Neural cell (in vitro differentiated cells): ENCODE data around the gene IVNS1ABP. TPM values are rescaled to one million over a fixed set of nuclear protein-coding genes. Genes with fewer than 3 reads are reported as not detected.

Experiments used
- H2AFZ ChIP-seq: fragments of 200-600, 300-800 bp; sonication (generic), shearing (Covaris generic); 2 replicates; pipeline ENCODE4 v1.6.0; 2014; ENCODE audit warnings: low read depth, mild to moderate bottlenecking, antibody characterized with exemption, low read length, moderate library complexity
- H3F3A ChIP-seq: fragments of 200-600 bp; shearing (Covaris generic); 2 replicates; pipeline ENCODE4 v1.6.1; 2016; ENCODE audit warnings: mild to moderate bottlenecking, moderate library complexity, mixed read lengths, antibody characterized with exemption, low read length; ENCODE audit not compliant: insufficient read depth, poor library complexity, severe bottlenecking
- H3K27ac ChIP-seq: fragments of 200-600, 300-800 bp; sonication (generic), shearing (Covaris generic); 2 replicates; pipeline ENCODE4 v1.5.1; 2014; ENCODE audit warnings: mild to moderate bottlenecking, low read length, moderate library complexity
- H3K27me3 ChIP-seq: fragments of 300-800, 200-600 bp; sonication (generic), shearing (Covaris generic); 2 replicates; pipeline ENCODE4 v1.6.0; 2014; ENCODE audit warnings: mild to moderate bottlenecking, low read depth, low read length, moderate library complexity; ENCODE audit not compliant: insufficient read depth
- H3K36me3 ChIP-seq: fragments of 300-800, 200-600 bp; sonication (generic), shearing (Covaris generic); 2 replicates; pipeline ENCODE4 v1.5.1; 2014; ENCODE audit warnings: mild to moderate bottlenecking, antibody characterized with exemption, low read length, moderate library complexity; ENCODE audit not compliant: insufficient read depth
- H3K4me2 ChIP-seq: fragments of 300-800, 200-600 bp; sonication (generic), shearing (Covaris generic); 2 replicates; pipeline ENCODE4 v1.6.0; 2014; ENCODE audit warnings: mild to moderate bottlenecking, low read length
- H3K4me3 ChIP-seq: fragments of 300-800, 200-600 bp; sonication (generic), shearing (Covaris generic); 2 replicates; pipeline ENCODE4 v1.5.1; 2014; ENCODE audit warnings: mild to moderate bottlenecking, low read length, moderate library complexity
- H3K79me2 ChIP-seq: fragments of 200-600 bp; shearing (Covaris generic); replicated peaks from 2 replicates; pipeline ENCODE4 v1.6.0; 2014; ENCODE audit warnings: mild to moderate bottlenecking, low read length, moderate library complexity; ENCODE audit not compliant: insufficient read depth
- H3K9ac ChIP-seq: fragments of 300-800, 200-600 bp; sonication (generic), shearing (Covaris generic); 2 replicates; pipeline ENCODE4 v1.6.1; 2016; ENCODE audit warnings: mild to moderate bottlenecking, low read length, mixed read lengths
- H3K9me2 ChIP-seq: fragments of 200-600 bp; shearing (Covaris generic); 2 replicates; pipeline ENCODE4 v1.6.1; 2016; ENCODE audit warnings: mild to moderate bottlenecking, low read length, mixed read lengths; ENCODE audit not compliant: insufficient read depth
- H3K9me3 ChIP-seq: fragments of 200-600, 300-800 bp; sonication (generic), shearing (Covaris generic); 2 replicates; pipeline ENCODE4 v1.6.1; 2016; ENCODE audit warnings: mild to moderate bottlenecking, mixed run types, low read length, moderate library complexity, mixed read lengths
- H4K20me1 ChIP-seq: fragments of 200-600 bp; shearing (Covaris generic); 2 replicates; pipeline ENCODE4 v1.6.1; 2016; ENCODE audit warnings: mild to moderate bottlenecking, mixed run types; ENCODE audit not compliant: insufficient read depth
- EP300 ChIP-seq: fragments of 450-650 bp; conservative IDR thresholded peaks from 2 replicates; pipeline ENCODE4 v1.6.1; 2014; ENCODE audit warnings: antibody characterized with exemption, mild to moderate bottlenecking, moderate library complexity; ENCODE audit not compliant: poor library complexity, severe bottlenecking
- EZH2 ChIP-seq: fragments of 200-600, 300-800 bp; shearing (Covaris generic), sonication (generic); IDR thresholded peaks from 2 replicates; pipeline ENCODE4 v1.6.1; 2014; ENCODE audit warnings: antibody characterized with exemption, low read length, borderline replicate concordance, mild to moderate bottlenecking; ENCODE audit not compliant: insufficient read depth, poor library complexity, severe bottlenecking
- MXI1 ChIP-seq: fragments of 450-650 bp; conservative IDR thresholded peaks from 2 replicates; pipeline ENCODE4 v1.6.1; 2014; ENCODE audit warnings: antibody characterized with exemption, mild to moderate bottlenecking; ENCODE audit not compliant: poor library complexity, severe bottlenecking
- POLR2AphosphoS5 ChIP-seq: IDR thresholded peaks from 2 replicates; pipeline ENCODE4 v1.6.1; 2012
- RAD21 ChIP-seq: fragments of 450-650 bp; conservative IDR thresholded peaks from 2 replicates; pipeline ENCODE4 v1.6.1; 2014; ENCODE audit warnings: antibody characterized with exemption, mild to moderate bottlenecking, moderate library complexity
- SMC3 ChIP-seq: fragments of 450-650 bp; conservative IDR thresholded peaks from 2 replicates; pipeline ENCODE4 v1.6.1; 2014; ENCODE audit warnings: antibody characterized with exemption, mild to moderate bottlenecking, moderate library complexity; ENCODE audit not compliant: poor library complexity
- TAF1 ChIP-seq: IDR thresholded peaks from 2 replicates; pipeline ENCODE4 v1.6.1; 2012; ENCODE audit warnings: low read depth
- polyA plus RNA-seq: library from polyadenylated mRNA; depleted of rRNA; stranded (reverse); fragments of >200 nt; gene quantifications from 2 replicates; pipeline ENCODE4 v1.2.3, GENCODE V29; 2014
- TF ChIP-seq, protein P1 (sequence below): fragments of 450-650 bp; IDR thresholded peaks from 2 replicates; pipeline ENCODE4 v1.5.1; 2014; ENCODE audit warnings: antibody characterized with exemption, mild to moderate bottlenecking, moderate library complexity; ENCODE audit not compliant: poor library complexity, severe bottlenecking
- TF ChIP-seq, protein P2 (sequence below): IDR thresholded peaks from 2 replicates; pipeline ENCODE4 v1.6.1; 2012; ENCODE audit warnings: borderline replicate concordance

IVNS1ABP gene
- polyA plus RNA-seq, 1 donor from 2014 or later: 208 TPM

DNA sequence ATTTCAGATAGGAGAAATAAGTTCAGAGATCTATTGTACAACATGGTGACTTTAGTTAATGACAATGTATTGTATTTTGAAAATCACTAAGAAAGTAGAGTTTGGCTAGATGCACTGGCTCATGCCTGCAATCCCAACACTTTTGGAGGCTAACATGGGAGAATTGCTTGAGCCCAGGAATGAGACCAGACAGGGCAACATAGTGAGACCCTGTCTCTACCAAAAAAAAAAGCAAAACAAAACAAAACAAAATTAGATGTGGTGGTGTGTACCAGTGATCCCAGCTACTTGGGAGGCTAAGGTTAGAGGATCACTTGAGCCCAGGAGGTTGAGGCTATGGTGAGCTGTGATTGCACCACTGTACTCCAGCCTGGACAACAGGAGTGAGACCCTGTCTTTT lies 27.2 kb downstream of the IVNS1ABP start:
- Histone ChIP-seq H4K20me1 (no peaks in the 10 kb centered on the region), H3K4me3 (no peak overlapping the region), H3K27ac (no peak overlapping the region), H3K27me3 (no peaks in the 10 kb centered on the region), H3K9me2 (no peaks in the 10 kb centered on the region), H3K79me2 (no peaks in the 10 kb centered on the region), H3K4me2 (no peak overlapping the region), H2AFZ (no peak overlapping the region), H3K36me3 (peaks cover 4% of the 10 kb centered on the region), H3K9ac (no peak overlapping the region), H3F3A (no peaks in the 10 kb centered on the region), H3K9me3 (no peaks in the 10 kb centered on the region)
- TF ChIP-seq POLR2AphosphoS5 (no peak), MXI1 (no peak), EZH2 (no peak), SMC3 (no peak), RAD21 (no peak), TAF1 (no peak), EP300 (no peak)
- TF ChIP-seq, protein P1, sequence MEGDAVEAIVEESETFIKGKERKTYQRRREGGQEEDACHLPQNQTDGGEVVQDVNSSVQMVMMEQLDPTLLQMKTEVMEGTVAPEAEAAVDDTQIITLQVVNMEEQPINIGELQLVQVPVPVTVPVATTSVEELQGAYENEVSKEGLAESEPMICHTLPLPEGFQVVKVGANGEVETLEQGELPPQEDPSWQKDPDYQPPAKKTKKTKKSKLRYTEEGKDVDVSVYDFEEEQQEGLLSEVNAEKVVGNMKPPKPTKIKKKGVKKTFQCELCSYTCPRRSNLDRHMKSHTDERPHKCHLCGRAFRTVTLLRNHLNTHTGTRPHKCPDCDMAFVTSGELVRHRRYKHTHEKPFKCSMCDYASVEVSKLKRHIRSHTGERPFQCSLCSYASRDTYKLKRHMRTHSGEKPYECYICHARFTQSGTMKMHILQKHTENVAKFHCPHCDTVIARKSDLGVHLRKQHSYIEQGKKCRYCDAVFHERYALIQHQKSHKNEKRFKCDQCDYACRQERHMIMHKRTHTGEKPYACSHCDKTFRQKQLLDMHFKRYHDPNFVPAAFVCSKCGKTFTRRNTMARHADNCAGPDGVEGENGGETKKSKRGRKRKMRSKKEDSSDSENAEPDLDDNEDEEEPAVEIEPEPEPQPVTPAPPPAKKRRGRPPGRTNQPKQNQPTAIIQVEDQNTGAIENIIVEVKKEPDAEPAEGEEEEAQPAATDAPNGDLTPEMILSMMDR: no peak
- TF ChIP-seq, protein P2, sequence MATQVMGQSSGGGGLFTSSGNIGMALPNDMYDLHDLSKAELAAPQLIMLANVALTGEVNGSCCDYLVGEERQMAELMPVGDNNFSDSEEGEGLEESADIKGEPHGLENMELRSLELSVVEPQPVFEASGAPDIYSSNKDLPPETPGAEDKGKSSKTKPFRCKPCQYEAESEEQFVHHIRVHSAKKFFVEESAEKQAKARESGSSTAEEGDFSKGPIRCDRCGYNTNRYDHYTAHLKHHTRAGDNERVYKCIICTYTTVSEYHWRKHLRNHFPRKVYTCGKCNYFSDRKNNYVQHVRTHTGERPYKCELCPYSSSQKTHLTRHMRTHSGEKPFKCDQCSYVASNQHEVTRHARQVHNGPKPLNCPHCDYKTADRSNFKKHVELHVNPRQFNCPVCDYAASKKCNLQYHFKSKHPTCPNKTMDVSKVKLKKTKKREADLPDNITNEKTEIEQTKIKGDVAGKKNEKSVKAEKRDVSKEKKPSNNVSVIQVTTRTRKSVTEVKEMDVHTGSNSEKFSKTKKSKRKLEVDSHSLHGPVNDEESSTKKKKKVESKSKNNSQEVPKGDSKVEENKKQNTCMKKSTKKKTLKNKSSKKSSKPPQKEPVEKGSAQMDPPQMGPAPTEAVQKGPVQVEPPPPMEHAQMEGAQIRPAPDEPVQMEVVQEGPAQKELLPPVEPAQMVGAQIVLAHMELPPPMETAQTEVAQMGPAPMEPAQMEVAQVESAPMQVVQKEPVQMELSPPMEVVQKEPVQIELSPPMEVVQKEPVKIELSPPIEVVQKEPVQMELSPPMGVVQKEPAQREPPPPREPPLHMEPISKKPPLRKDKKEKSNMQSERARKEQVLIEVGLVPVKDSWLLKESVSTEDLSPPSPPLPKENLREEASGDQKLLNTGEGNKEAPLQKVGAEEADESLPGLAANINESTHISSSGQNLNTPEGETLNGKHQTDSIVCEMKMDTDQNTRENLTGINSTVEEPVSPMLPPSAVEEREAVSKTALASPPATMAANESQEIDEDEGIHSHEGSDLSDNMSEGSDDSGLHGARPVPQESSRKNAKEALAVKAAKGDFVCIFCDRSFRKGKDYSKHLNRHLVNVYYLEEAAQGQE: no peak

DNA sequence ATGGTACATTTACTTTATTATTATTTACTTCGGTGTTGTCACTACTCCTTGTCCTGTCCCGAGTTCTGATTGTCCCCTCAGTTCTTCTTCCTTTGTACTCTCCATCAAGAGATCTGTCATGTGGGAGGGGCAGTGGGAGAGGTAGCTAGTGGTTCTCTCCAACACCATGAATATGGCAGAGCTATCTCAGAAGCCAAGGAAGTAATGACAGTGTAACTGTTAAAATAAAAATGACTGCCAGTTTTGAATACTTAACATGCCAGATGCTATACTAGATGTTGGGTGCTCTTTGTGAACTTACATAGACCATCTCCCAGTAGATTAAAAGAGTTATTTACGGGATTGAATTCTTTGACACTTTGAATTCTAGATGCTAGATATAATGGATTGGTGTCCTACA lies 28.6 kb downstream of the IVNS1ABP start:
- Histone ChIP-seq H3K9me2 (no peaks in the 10 kb centered on the region), H3K9me3 (no peaks in the 10 kb centered on the region), H2AFZ (no peak overlapping the region), H4K20me1 (no peaks in the 10 kb centered on the region), H3K27me3 (no peaks in the 10 kb centered on the region), H3K27ac (no peak overlapping the region), H3K4me3 (no peak overlapping the region), H3F3A (no peaks in the 10 kb centered on the region), H3K9ac (no peak overlapping the region), H3K79me2 (no peaks in the 10 kb centered on the region), H3K4me2 (no peak overlapping the region), H3K36me3 (no peaks in the 10 kb centered on the region)
- TF ChIP-seq RAD21 (no peak), MXI1 (no peak), EZH2 (no peak), SMC3 (no peak), EP300 (no peak), TAF1 (no peak), POLR2AphosphoS5 (no peak)
- TF ChIP-seq, protein P1: no peak
- TF ChIP-seq, protein P2: no peak
